Suppressor macrophage treated with lipopolysaccharide for 1 hour (primary cell): Measurements from ENCODE around the gene KLHL26.

Experiments
- DNase-seq, 3 donors: peaks; one replicate each; pipeline ENCODE4 v3.0.0-alpha.2; 2020 to 2022

Gene KLHL26

GRCh38 chr19:18649371-18650020 lies 12.7 kb downstream of the KLHL26 start:
- DNase-seq: peak; percentile 45 to 64 (median 55)

DNA sequence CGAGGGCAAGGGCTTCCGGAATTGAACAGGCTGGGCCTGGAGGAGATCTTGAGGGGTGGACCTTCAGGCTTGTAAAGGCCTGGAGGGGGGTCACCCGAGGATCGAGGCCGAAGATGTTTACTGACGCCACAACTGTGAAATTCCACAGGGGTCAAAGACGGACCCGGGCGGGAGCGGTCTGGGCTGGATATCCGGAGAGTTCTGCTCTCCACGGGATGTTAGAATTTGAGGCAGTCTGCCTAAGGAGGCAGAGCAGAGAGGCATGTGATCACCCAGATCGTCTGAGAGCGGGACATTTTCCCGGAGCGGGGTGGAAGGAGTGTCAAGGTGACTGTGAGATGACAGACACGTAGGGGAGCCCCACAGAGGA lies 13.2 kb downstream of the KLHL26 start:
- DNase-seq: no peak

GRCh38 chr19:18650468-18651041 lies 13.7 kb downstream of the KLHL26 start:
- no peak for DNase-seq

DNA sequence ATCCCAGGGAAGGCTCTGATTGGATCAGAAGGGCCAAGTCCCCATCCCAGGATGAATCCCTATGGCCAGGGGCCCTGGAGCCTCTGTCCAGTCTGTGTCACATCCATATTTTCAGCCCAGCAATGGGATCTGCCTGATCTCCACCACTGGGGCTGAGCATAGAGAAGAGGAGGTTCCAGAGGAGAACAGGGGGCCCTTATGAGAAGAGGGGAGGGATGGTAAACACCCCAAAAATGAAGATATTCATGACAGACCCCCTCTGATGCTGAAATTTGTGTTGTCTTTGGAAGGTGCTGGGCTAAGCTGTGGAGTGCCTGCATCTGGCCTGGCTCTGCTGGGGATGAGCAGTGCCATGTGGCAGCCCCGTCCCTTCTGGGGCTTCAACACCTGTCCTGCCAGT lies 14.5 kb downstream of the KLHL26 start:
- no peak for DNase-seq

- DNase-seq: no peak
Measured at GRCh38 chr19:18651733-18652132, 14.9 kb downstream of the KLHL26 start.

DNA sequence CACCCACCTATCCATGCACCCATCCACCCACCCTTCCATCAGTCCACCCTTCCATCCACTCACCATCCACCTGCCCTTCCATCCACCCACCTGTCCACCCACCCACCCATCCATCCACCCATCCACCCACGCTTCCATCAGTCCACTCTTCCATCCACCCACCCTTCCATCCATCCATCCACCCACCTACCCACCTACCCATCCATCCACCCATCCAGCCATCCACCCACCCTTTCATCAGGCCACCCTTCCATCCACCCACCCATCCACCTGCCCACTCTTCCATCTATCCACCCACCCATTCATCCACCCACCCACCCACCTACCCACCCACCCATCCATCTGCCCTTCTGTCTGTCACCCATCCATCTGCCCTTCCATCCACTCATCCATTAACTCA lies 17.0 kb downstream of the KLHL26 start:
- DNase-seq: no peak

DNA sequence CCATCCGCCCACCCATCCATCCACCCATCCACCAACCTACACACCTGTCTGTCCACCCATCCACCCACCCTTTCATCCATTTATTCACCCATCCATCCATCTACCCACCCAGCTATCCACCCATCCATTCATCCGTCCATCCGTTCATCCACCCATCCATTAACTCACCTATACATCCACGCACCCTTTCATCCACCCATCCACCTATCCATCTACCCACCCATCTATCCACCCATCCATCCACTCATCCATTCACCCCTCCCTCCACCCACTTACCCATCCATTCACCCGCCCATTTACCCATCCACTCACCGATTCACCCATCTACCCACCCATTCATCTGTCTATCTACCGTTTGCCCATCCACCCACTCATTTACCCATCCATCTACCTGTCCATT lies 17.6 kb downstream of the KLHL26 start:
- DNase-seq: no peak

DNA sequence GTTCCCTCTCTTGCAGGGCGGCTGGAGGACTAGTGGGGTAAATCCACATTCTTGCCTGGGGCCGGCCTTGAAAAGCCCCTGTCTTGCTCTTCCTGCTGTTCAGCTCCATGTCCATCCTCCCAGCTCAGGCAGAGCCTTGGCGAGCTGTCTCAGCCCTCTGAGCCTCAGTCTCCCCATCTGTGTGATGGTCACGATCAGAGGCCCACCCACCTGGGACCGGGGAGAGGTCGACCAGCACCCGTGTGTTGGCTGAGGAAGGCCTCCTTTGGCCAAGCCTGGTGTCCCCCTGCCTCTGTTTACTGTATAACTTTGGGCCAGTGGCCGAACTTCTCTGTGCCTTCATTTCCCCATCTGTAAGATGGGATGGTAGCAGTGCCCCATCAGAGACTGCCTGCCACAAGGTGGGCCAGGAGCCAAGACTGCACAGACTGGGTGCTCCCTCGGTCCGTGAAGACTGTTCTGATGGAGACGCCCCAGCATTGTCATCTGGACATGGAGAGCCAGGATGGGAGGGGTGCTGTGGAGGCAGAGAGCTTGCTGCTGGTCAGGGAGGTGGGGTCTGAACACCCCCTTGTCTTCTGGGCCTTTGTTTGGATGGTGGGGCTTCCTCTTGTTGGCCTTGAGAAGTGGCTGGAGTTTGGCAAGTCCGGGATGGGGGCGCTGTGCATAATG lies 18.5 kb downstream of the KLHL26 start:
- DNase-seq: no peak

DNA sequence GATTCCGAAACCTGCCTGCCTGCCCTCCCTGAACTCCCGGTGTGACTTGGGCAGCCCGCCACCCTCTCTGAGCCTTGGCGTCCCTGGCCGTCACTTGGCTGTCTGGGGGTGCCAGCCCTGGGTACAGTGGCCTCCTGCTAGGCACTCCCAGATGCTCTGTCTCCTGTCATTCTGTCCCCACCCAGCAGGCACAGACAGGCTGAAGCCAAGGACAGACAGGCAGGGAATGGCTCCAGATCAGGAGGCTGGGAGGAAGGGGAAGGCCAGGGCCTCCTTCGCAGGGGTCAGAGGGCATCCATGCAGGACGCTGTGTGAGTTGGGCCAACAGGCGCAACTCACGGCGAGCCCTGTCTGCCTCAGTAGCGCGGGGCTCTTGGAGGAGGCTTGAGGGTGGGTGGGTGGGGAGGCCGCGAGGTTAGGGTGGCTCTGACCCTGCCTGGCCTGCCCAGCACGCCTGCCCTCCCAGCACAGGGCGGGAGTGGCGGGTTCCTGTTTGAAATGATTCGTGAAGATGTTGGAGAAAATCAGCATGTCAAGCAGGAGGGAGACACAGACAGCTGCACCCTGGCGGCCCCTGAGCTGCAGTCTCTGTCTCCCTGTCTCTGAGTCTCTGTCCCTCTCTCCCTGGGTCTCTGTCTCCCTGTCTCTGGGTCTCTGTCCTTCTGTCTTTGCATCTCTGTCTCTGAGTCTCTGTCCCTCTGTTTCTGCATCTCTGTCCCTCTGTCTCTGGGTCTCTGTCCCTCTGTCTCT lies 19.7 kb downstream of the KLHL26 start:
- no peak for DNase-seq

DNA sequence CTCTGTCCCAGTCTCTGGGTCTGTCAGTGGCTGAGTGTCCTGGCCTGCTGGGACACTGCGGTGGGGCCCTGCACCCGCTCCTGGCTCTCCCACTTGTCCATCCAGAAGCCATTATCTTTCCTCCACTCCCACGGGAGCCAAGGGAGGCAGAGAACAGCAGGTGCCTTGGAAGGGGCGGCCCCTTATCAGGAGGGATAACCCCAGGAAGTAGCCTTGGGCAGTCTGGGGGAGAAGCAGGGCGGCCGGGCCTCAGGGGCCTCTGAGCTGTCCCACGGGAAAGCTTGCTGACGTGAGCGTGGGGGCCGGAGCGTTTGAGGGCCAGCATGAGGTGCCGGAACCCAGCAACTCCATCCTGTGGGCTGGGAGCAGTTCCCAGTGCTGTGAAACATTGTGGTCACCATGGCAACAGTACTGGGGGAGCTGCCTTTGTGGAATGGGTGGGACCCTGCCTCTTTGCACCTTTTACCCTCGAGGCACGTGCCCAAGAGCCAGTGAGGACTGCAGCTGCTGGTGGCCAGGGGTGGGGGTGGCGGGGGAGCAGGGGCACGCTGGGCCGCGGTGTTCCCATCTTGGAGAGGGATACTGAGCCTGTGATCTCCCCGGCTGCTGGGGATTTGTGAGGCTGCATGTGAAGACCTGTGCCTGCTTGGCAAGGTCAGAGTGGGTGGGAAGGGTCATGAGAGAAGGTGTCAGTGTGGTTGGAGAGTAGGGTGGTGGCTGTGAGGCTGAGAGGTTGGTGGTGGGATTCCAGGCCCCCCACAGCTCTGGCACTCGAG lies 20.9 kb downstream of the KLHL26 start:
- DNase-seq: no peak

- no peak for DNase-seq
Measured at GRCh38 chr19:18658366-18658855, 21.6 kb downstream of the KLHL26 start.

DNA sequence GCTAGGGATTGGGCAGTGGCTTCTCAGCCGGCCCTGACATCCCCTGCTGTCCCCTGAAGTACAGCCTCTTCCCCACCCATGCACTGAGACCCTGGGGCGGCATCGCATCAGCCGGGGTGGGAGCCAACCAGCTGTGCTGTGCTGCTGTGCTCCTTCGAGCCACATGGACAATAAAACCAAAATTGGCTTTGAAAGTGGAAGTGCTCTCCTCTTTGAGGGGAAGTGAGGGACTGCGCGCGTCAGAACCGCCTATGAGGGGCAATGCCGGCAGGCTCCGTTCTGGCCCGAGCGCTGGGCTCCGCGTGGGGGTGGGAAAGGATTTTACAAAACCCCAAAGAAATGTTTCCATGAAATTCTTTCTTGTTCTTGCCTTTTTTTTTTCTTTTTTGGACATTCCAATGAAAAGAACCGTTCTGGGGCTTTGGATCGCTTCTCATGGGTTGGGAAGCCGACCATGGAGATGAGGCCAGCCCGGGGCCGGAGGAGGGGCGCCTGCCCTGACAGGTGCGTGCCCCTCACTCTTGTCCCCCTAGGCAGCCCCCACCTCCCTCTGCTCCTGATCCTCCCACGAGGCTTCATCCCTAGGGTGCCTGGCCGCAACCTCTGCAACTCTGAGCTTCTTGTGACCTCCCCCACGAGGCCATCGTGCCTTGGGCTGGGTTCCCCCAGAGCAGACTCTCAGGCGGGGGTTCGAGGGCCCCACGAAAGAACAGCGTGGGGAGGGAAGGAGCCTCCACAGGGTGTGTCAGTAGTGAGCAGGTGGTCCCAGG lies 22.6 kb downstream of the KLHL26 start:
- DNase-seq: peak; percentile 76 to 83 (median 80)

GRCh38 chr19:18660051-18660910 lies 23.5 kb downstream of the KLHL26 start:
- DNase-seq: peak; percentile 88 to 93 (median 88)

- peak; percentile 70 to 77 (median 74) for DNase-seq
Measured at GRCh38 chr19:18660939-18661670, 24.3 kb downstream of the KLHL26 start.

DNA sequence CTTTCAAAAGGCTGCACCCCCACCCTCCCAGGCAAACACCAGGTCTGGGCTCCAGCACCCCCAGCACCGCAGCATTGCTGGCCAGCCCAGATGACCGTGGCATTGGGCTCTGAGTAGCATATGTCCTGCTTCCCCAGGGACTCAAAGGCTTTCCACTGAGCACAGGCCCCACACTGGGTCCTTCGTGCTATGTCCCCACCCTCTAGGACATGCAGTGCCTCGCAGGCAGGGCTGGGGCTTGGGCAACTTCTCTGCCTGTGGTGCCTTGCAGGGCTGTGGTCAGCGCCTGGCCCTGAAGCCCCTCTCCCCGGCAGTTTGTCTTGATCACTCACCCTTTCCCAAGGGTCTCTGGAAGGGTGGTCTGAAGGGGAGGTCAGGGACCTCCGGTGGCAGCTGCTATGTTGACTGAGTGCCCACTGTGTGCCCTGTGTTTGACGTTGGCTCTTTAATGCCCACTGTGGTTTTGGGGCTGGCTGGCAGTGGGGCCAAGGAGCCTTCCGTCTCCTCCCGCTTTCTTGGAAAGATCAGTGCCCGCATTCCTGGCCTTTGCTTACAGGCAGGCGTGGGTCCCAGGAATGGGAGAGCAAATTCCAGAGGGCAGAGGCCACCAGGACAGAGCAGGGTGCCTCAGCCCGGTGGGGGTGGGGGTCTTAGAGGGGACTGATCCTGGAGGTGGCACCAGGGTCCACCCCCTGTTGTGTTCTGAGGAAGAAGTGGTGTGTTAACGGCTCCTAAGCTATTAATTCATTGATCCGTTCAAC lies 26.3 kb downstream of the KLHL26 start:
- no peak for DNase-seq

- DNase-seq: no peak
Measured at GRCh38 chr19:18663940-18664530, 27.2 kb downstream of the KLHL26 start.

- no peak for DNase-seq
Measured at GRCh38 chr19:18665771-18666202, 29.0 kb downstream of the KLHL26 start.

DNA sequence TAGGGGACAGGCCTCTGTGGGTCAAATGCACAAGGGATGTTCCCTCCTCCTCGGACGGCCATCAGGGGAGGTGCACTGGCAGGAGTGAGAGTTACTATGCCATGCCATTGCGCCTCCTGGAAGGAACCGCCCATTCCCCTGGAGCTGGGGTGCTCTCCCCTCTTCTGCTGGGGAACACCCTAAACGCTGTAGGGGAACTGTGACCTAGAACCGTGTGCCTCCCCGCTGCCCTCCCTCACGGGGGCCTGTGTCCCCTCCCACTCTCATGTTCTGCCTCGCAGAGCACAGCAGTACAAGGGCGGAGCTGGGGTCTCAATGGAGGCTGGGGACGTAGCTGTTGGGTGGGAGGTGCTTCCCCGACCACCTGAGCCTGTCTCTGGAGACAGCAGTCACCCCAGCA lies 29.5 kb downstream of the KLHL26 start:
- DNase-seq: no peak

GRCh38 chr19:18666784-18667183 lies 30.0 kb downstream of the KLHL26 start:
- no peak for DNase-seq
